Lower leg skin (tissue), 4 donors: Measurements from ENCODE around the gene SAP30L. TPM values are rescaled to one million over a fixed set of nuclear protein-coding genes. Genes with fewer than 3 reads are reported as not detected.

Experiments
- DNase-seq, 2 donors: peaks; one replicate each; pipeline ENCODE4 v3.0.0-alpha.2; 2019; ENCODE audit warnings: low spot score in 2 of 2
- H3K4me3 ChIP-seq: fragments of 200-600 bp; sonication (generic); 2 replicates; pipeline ENCODE4 v1.5.1; 2017; ENCODE audit warnings: mild to moderate bottlenecking, low read depth; ENCODE audit not compliant: poor library complexity, severe bottlenecking
- POLR2A ChIP-seq, 2 donors: fragments of 450-650 bp; IDR thresholded peaks; one replicate each; pipeline ENCODE4 v1.6.1; 2016 to 2017; ENCODE audit warnings: antibody characterized with exemption in 2 of 2, mild to moderate bottlenecking in 1 of 2, moderate library complexity in 1 of 2
- WGBS, 2 donors: methylation state at CpG; one replicate each; pipeline ENCODE4 v1.1.5; 2018; 5-methylcytosine and 5-hydroxymethylcytosine counted together
- intact Hi-C: fragments of 100-400 bp; cut with DNase I; formaldehyde crosslinking; loops from one replicate; pipeline ENCODE4 v1.15.0; 2023; ENCODE audit warnings: low total_unique reads
- total RNA-seq, 4 donors: library from RNA; depleted of rRNA; stranded (reverse); fragments of >200 nt; gene quantifications; one replicate each; pipeline ENCODE4 v1.1.0, GENCODE V29; 2016
- TF ChIP-seq, protein P1 (sequence below), 3 donors: fragments of 450-650 bp; IDR thresholded peaks; one replicate each; pipeline ENCODE4 v1.5.1; 2016; ENCODE audit warnings: antibody characterized with exemption in 3 of 3, mild to moderate bottlenecking in 3 of 3, moderate library complexity in 2 of 3

The SAP30L gene
- total RNA-seq, 4 donors from 2014 or later, result 28.3 to 54.4 (median 39.9) TPM

DNA sequence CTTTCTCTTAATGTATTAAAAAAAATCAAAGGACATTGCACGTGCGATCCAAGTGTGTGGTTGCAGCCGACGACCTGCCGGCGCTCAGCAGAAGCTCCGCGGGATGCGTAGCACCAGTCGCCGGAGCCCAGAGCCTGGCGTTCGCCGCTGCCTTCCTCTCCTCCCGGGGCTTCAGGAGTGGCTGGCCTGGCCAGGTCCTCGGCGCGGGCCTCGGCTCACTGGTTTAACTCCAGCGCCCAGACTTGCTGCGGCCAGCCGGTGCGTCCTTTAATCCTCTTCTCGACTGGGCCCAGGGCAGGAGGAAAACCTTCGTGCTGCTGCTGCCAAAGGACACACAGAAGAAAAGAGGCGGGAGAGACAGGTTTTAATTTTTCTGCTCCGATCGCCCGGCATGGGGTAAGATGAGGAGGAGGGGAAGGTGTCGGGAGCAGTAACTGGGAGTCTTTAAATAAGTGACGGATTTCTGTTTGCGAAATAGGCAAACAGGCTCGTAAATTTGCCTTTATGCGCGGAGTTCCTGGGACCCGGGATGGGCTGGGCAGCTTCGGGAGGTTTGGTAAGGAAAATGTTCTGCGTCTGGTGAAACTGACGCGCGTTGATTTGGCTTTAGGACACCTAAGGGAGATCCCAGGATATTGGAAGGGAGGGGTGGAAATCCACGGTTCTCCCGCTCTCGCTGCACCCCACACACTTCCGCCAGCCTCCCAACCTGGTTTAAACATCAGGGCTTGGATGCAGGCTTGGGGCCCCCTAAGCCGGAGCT, 30.0 kb downstream of the SAP30L start:
- DNase-seq, result peak in 1 of 2 donors; percentile 82
- intact Hi-C loops, result no loop called here
- H3K4me3 ChIP-seq, result no peak overlapping the region
- WGBS, 2 donors, result 6 to 13% methylated on average over 42 to 46 of the region's 46 CpGs
- TF ChIP-seq, protein P1, sequence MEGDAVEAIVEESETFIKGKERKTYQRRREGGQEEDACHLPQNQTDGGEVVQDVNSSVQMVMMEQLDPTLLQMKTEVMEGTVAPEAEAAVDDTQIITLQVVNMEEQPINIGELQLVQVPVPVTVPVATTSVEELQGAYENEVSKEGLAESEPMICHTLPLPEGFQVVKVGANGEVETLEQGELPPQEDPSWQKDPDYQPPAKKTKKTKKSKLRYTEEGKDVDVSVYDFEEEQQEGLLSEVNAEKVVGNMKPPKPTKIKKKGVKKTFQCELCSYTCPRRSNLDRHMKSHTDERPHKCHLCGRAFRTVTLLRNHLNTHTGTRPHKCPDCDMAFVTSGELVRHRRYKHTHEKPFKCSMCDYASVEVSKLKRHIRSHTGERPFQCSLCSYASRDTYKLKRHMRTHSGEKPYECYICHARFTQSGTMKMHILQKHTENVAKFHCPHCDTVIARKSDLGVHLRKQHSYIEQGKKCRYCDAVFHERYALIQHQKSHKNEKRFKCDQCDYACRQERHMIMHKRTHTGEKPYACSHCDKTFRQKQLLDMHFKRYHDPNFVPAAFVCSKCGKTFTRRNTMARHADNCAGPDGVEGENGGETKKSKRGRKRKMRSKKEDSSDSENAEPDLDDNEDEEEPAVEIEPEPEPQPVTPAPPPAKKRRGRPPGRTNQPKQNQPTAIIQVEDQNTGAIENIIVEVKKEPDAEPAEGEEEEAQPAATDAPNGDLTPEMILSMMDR (IDR thresholded peaks at IDR 0.05), result no peak
- no peak for TF ChIP-seq POLR2A (IDR thresholded peaks at IDR 0.05)

DNA sequence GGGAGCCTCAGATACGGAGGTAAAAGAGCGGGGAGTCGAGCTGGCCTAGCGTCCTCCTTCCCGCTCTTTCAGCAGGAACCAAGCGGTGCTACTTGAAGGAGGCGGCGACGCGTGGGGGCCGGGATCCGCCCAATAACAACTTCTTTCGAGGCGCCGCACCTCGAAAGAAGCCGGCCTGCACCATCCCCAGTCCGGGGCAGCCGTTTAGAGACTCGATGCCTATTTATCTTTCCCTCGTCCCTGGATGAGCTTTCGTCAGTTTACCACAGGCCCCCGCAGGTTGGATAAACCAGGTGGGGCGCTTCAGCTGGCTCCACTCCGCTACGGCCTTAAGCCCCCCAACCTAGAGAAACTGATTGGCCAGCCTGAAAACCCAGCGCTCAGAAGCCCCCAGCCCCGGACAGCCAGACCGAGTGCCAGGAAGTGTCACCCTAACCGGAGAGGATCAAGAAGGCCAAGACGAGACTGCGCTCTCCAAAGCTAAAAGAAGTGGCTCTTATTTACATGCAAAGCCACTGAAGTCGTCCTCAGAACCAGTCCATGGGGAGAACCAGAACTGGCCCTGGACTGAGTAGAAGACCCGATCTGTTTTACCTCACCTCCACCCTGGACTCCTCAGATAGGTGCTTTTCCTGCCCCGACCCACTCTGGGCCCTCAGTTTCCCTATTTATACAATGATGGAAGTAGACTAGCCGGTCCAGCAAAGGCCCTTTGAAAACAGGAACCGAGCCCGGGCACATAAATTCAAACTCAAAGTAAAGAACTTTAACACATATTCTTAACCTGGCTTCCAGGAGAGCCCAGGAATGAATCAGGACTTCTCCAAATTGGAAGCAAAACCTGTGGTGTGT, 30.8 kb downstream of the SAP30L start:
- intact Hi-C loops, result no loop called here
- DNase-seq, result peak in 1 of 2 donors; percentile 80
- 5 to 6% methylated on average over 37 to 38 of the region's 38 CpGs for WGBS, 2 donors
- TF ChIP-seq, protein P1 (IDR thresholded peaks at IDR 0.05), result no peak
- no peak for TF ChIP-seq POLR2A (IDR thresholded peaks at IDR 0.05)
- no peak overlapping the region for H3K4me3 ChIP-seq

DNA sequence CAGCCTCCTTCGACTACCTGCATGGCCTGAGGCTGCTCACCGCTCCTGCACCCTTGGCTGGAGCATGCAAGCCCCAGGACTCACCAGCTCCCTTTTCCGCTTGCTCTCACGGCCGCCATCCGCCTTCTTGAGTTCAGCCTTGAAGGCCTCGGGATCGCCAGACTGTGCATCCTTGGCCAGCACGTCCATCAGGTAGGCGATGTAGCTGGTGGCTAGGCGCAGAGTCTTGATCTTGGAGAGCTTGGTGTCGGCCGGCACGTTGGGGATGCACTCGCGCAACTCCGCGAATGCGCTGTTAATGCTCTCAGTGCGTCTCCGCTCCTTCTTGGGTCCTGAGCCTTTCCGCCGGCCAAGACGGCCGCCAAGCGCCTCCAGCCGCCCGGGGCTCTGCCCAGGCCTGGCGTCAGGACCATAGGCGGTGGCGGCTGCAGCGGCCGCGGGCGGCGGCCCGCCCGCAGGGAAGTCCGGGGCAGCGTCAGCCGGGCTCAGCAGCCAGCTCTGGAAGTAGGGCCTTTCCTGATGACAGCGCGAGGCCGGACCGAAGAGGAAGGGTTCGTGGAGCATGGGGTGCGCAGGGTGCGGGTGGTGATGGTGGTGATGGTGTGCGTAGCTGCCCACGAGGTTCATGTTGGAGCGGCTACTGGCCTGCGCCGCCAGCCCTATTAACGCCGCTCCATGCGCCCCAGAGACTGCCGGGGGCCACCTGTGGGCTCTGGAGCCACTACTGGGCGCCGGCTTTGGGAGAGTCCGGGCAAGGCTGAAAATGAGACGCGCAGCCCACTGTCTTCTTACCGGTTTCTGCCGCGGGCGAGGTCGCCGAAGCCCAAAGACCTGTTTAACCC, 31.8 kb downstream of the SAP30L start:
- WGBS, 2 donors, result 2 to 3% methylated on average over 48 to 50 of the region's 68 CpGs
- DNase-seq, result peak in 1 of 2 donors; percentile 84
- no peak overlapping the region for H3K4me3 ChIP-seq
- TF ChIP-seq, protein P1 (IDR thresholded peaks at IDR 0.05), result no peak
- no peak for TF ChIP-seq POLR2A (IDR thresholded peaks at IDR 0.05)
- intact Hi-C loops, result no loop called here

DNA sequence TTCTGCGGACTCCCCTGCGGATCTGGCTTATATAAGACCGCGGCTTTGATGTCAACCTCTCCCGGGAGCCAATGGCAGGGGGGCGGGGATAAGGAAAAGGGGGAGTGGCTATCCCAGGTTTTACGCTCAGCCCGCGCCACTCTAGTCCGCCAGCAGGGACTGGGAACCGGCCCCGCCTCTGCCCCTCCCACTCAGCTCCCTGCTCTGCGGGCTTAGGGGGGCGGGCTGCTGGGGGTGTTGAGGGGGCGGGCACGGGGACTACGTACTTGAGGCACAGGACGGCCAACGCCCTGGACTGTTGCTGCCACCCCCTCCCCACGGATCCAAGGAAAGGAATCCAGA, 32.4 kb downstream of the SAP30L start, which contains the start of gene HAND1:
Gene HAND1, minus strand, starts transcription at position 4 of the 342 bp plus-strand sequence. CDS start 219 bp downstream, outside the sequence.
- no peak within 1 kb of the TSS for H3K4me3 ChIP-seq
- intact Hi-C loops, result no loop called here
- peak in 1 of 2 donors; percentile 86 for DNase-seq
- WGBS, 2 donors, result 2 to 3% methylated on average over 18 to 20 of the region's 20 CpGs
- no peak for TF ChIP-seq POLR2A (IDR thresholded peaks at IDR 0.05)
- TF ChIP-seq, protein P1 (IDR thresholded peaks at IDR 0.05), result no peak

DNA sequence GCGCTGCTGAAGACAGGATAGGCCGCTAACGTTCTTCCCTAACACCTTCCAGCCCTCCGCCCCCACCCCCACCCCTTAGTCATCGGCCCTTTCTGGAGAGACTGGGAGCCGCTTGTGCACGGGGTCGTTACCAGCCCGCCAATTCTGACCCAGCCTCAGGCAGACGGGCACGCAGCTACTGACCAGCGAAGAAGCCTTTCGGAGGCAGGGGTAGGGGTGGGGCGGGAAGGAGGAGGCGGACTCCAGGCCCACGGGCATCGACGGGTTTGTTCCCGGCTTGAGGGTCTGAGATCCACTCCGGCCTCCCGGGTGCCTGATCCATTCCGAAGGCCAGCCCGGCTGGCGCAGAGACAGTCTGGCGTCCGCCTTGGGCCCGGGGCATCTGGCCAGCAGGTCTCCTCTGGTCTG, 33.0 kb downstream of the SAP30L start:
- DNase-seq, result peak in 1 of 2 donors; percentile 82
- TF ChIP-seq POLR2A (IDR thresholded peaks at IDR 0.05), result no peak
- TF ChIP-seq, protein P1 (IDR thresholded peaks at IDR 0.05), result no peak
- WGBS, 2 donors, result 3 to 8% methylated on average over 7 to 27 of the region's 27 CpGs
- intact Hi-C loops, result no loop called here
- H3K4me3 ChIP-seq, result no peak overlapping the region
